ENCODE results near the gene TPI1. TPM values are rescaled to one million over a fixed set of nuclear protein-coding genes. Genes with fewer than 3 reads are reported as not detected.
"Not testable (repeated sequence)": the region's sequence is repeated elsewhere in the genome, so short reads cannot be mapped to it uniquely, and the experiment has no call there.

Gene TPI1
- total and polyA plus RNA-seq, 2 of the 8 experiments (the other 6 are each of a cell fraction or from before 2014, with no cell fraction given), result 910 to 3,018 TPM

GRCh38 chr12:6870304-6870703 lies 3.0 kb downstream of the TPI1 start:
- H2AFZ ChIP-seq (ENCODE audit: low read length); H2BK20ac ChIP-seq (ENCODE audit: low read length); H3K23ac ChIP-seq (ENCODE audit: insufficient read length); H3K9ac ChIP-seq (replicated peaks in 1 of 4; ENCODE audit: extremely low read depth in 1 of 4, low read depth in 3 of 4, low read length in 3 of 4); H2BK12ac ChIP-seq (ENCODE audit: low read depth, low read length); H3K79me1 ChIP-seq (ENCODE audit: low read depth, low read length); H3K27me3 ChIP-seq (replicated peaks in 1 of 4; ENCODE audit: control insufficient read depth in 3 of 4, extremely low read depth in 1 of 4, insufficient read depth in 3 of 4, low read length in 3 of 4); H4K91ac ChIP-seq (replicated peaks; ENCODE audit: insufficient read length, low read length); H2BK15ac ChIP-seq (ENCODE audit: low read length); H2AK5ac ChIP-seq (ENCODE audit: low read depth, low read length); H3K4me3 ChIP-seq (ENCODE audit: extremely low read depth in 1 of 4, insufficient read depth in 2 of 4, low read depth in 3 of 4, low read length in 4 of 4); H4K8ac ChIP-seq (ENCODE audit: extremely low read depth, insufficient read depth, low read length); H3K18ac ChIP-seq (ENCODE audit: extremely low read depth, low read length); H3K9me3 ChIP-seq (ENCODE audit: insufficient read depth in 2 of 2, low read depth in 1 of 2, low read length in 1 of 2); DNase-seq (ENCODE audit: low read depth in 1 of 2, low spot score in 2 of 2); H3K27ac ChIP-seq (ENCODE audit: low read depth, low read length); H2BK120ac ChIP-seq (replicated peaks; ENCODE audit: low read depth, low read length); H3K14ac ChIP-seq (ENCODE audit: insufficient read length); FAIRE-seq; H3K56ac ChIP-seq (replicated peaks; ENCODE audit: insufficient read length, low read depth, low read length); H3K4ac ChIP-seq (replicated peaks; ENCODE audit: insufficient read length, low read depth, low read length); H3K4me2 ChIP-seq (ENCODE audit: insufficient read depth in 1 of 2, low read depth in 2 of 2, low read length in 2 of 2); H4K5ac ChIP-seq (ENCODE audit: insufficient read length, low read depth, low read length): not testable (repeated sequence)
- 88% methylated on average over 4 of the region's 4 CpGs; no CpG with 5 or more reads in 1 of the 2 experiments for WGBS, 2 experiments (ENCODE audit: extremely low coverage in 1 of 2, insufficient coverage in 1 of 2, insufficient read length in 1 of 2, insufficient replicate concordance in 2 of 2, low coverage in 1 of 2, low lambda C conversion rate in 2 of 2, missing lambda C conversion rate in 1 of 2)
- Histone ChIP-seq H4K20me1 (replicated peaks in 1 of 2; ENCODE audit: control insufficient read depth in 1 of 2, insufficient read depth in 2 of 2, low read length in 2 of 2) (peaks cover 25 to 30% of the 10 kb centered on the region in 2 experiments), H3K79me2 (ENCODE audit: control insufficient read depth in 1 of 2, insufficient read depth in 2 of 2, low read length in 2 of 2) (peaks cover 0 to 26% of the 10 kb centered on the region in 2 experiments; a peak in 2 of 4 replicates), H3K23me2 (ENCODE audit: low read depth, low read length) (peaks cover 21% of the 10 kb centered on the region), H3K4me1 (replicated peaks in 1 of 4; ENCODE audit: control insufficient read depth in 3 of 4, insufficient read depth in 4 of 4, low read length in 3 of 4) (peaks cover 7 to 50% (median 25%) of the 10 kb centered on the region in 4 experiments), H2BK5ac (ENCODE audit: low read depth, low read length) (0 out of 2 replicates have a peak overlapping the region, but pooled peaks have one; percentile 7), H3K36me3 (ENCODE audit: control insufficient read depth in 2 of 4, insufficient read depth in 4 of 4, low read length in 3 of 4) (peaks cover 8 to 32% (median 13%) of the 10 kb centered on the region in 4 experiments)
- CTCF ChIA-PET (ENCODE audit: partially characterized antibody), result interaction anchor here (1.2 to 10.4 kb wide), 14 partner anchors 10 to 140 kb away, joined by 3 to 216 read pairs (median 18); partner anchors contain the start of genes C12orf57 and RNU7-1
- TF ChIP-seq SP1 (IDR thresholded peaks at IDR 0.05; ENCODE audit: low read depth, low read length), result peak; percentile 51; the same call in 1 of the 2 replicates
- POLR2A ChIA-PET (ENCODE audit: partially characterized antibody), result interaction anchor here (0.6 to 18.9 kb wide), 15 partner anchors 9 to 335 kb away, joined by 3 to 588 read pairs (median 50); partner anchors contain the start of genes ATN1, C12orf57, CDCA3 and ENO2

Measured in H1 (cell line).